ENCODE data around the gene ACTL7B.

GRCh38 chr9:108852079-108852478 lies 3.7 kb downstream of the ACTL7B start:
- TF ChIP-seq, protein P1, sequence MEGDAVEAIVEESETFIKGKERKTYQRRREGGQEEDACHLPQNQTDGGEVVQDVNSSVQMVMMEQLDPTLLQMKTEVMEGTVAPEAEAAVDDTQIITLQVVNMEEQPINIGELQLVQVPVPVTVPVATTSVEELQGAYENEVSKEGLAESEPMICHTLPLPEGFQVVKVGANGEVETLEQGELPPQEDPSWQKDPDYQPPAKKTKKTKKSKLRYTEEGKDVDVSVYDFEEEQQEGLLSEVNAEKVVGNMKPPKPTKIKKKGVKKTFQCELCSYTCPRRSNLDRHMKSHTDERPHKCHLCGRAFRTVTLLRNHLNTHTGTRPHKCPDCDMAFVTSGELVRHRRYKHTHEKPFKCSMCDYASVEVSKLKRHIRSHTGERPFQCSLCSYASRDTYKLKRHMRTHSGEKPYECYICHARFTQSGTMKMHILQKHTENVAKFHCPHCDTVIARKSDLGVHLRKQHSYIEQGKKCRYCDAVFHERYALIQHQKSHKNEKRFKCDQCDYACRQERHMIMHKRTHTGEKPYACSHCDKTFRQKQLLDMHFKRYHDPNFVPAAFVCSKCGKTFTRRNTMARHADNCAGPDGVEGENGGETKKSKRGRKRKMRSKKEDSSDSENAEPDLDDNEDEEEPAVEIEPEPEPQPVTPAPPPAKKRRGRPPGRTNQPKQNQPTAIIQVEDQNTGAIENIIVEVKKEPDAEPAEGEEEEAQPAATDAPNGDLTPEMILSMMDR (tag by site-specific recombination; IDR thresholded peaks at IDR 0.05): no peak
- no peak for TF ChIP-seq REST (tag by site-specific recombination; IDR thresholded peaks at IDR 0.05)
